GM23248 (cell line): Measurements from ENCODE around the gene IGF2.

Experiments used
- EZH2 ChIP-seq: fragments of 200-600 bp; sonication (generic); IDR thresholded peaks from 2 replicates; pipeline ENCODE4 v1.6.1; 2018; ENCODE audit warnings: antibody characterized with exemption, mild to moderate bottlenecking; ENCODE audit not compliant: insufficient read depth, poor library complexity, severe bottlenecking
- EZH2phosphoT487 ChIP-seq: fragments of 200-600 bp; sonication (generic); IDR thresholded peaks from 2 replicates; pipeline ENCODE4 v1.6.1; 2018; ENCODE audit warnings: antibody characterized with exemption, moderate library complexity, mild to moderate bottlenecking, low read depth; ENCODE audit not compliant: insufficient read depth

DNA sequence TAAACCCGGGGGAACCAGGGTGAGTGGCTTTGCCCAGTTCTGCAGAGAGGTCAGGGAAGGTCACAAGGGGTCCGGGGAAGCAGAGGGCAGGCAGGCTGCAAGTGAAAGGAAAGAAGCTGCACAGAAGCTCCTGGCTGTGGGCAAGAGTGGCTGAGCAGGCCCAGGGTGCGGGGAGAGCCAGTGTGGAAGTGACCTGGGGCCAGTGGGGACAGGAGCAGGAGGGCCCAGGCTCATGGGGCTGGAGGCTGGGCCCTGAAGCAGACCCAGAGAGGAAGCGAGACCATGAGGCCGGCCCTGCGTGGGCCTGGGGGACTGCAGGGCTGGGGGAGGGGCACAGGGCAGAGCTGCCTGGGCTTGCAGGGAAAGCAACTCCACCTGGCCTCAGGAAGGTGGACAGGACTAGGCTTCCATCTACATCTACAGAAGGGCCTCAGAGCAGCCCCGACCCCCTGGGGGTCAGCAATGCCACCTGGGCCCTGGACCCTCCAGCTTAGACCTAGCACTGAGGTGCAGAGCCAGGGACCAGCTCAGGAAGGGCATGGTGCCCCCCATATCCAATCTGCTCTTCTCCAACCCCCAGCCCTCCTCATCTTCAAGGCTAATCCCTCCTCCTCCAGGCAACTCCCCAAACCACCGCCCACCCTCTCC is 11.6 kb downstream of the IGF2 start:
- TF ChIP-seq EZH2phosphoT487 (no peak), EZH2 (no peak)
